Measurements from ENCODE around the gene VIT. TPM values are rescaled to one million over a fixed set of nuclear protein-coding genes. Genes with fewer than 3 reads are reported as not detected.
A peak's percentile ranks its signal among the peaks of the same experiment; 100 is the strongest.

The VIT gene
- total and polyA plus RNA-seq, 4 donors: 0.07 to 0.17 (median 0.09) TPM; not detected in 1

- TF ChIP-seq REST (IDR thresholded peaks at IDR 0.05) (no peak), HNF4G (IDR thresholded peaks at IDR 0.05) (no peak)
Observed at GRCh38 chr2:36659218-36659617, 37.3 kb upstream of the VIT start (continued).

GRCh38 chr2:36659872-36660312 is 36.6 kb upstream of the VIT start:
- DNase-seq (ENCODE audit: low spot score): no peak
- H3K9me3 ChIP-seq (ENCODE audit: control insufficient read depth in 4 of 4, low read length in 3 of 4): no peaks in the 10 kb centered on the region
- no peak overlapping the region for H3K27ac ChIP-seq (ENCODE audit: low read depth in 1 of 2, low read length in 2 of 2)
- H3K9ac ChIP-seq (ENCODE audit: low read depth in 1 of 2, low read length in 2 of 2): no peak overlapping the region
- peak in 1 of 2 donors; percentile 20 for TF ChIP-seq HNF4A (conservative IDR thresholded peaks at IDR 0.05)
- TF ChIP-seq EGR1 (IDR thresholded peaks at IDR 0.05; ENCODE audit: low read depth in 2 of 2): no peak
- TF ChIP-seq FOXA1 (IDR thresholded peaks at IDR 0.05): no peak
- no peak for TF ChIP-seq CTCF (IDR thresholded peaks at IDR 0.05; ENCODE audit: low read depth, low read length, missing input control)
- TF ChIP-seq GABPA (IDR thresholded peaks at IDR 0.05 in 1 of 2, conservative IDR thresholded peaks at IDR 0.05 in 1 of 2): no peak
- TF ChIP-seq RAD21 (IDR thresholded peaks at IDR 0.05): no peak
- no peak for TF ChIP-seq HNF4G (IDR thresholded peaks at IDR 0.05)
- TF ChIP-seq FOXA2 (IDR thresholded peaks at IDR 0.05): no peak
- H3K36me3 ChIP-seq (ENCODE audit: control insufficient read depth in 4 of 4, insufficient read depth in 3 of 4, low read depth in 1 of 4, low read length in 3 of 4): no peaks in the 10 kb centered on the region
- no peaks in the 10 kb centered on the region for H3K4me1 ChIP-seq (ENCODE audit: control insufficient read depth in 4 of 4, insufficient read depth in 4 of 4, low read length in 3 of 4)
- H3K4me3 ChIP-seq (ENCODE audit: low read depth in 1 of 3, low read length in 3 of 3): no peak overlapping the region
- no peaks in the 10 kb centered on the region for H3K27me3 ChIP-seq (ENCODE audit: control insufficient read depth in 4 of 4, insufficient read depth in 4 of 4, low read length in 3 of 4)

- DNase-seq (ENCODE audit: low spot score): no peak
- Histone ChIP-seq H3K4me1 (ENCODE audit: control insufficient read depth in 4 of 4, insufficient read depth in 4 of 4, low read length in 3 of 4) (no peaks in the 10 kb centered on the region), H3K27me3 (ENCODE audit: control insufficient read depth in 4 of 4, insufficient read depth in 4 of 4, low read length in 3 of 4) (peaks cover 0 to 5% (median 0%) of the 10 kb centered on the region in 4 donors), H3K4me3 (ENCODE audit: low read depth in 1 of 3, low read length in 3 of 3) (no peak overlapping the region), H3K36me3 (ENCODE audit: control insufficient read depth in 4 of 4, insufficient read depth in 3 of 4, low read depth in 1 of 4, low read length in 3 of 4) (no peaks in the 10 kb centered on the region), H3K9me3 (ENCODE audit: control insufficient read depth in 4 of 4, low read length in 3 of 4) (no peaks in the 10 kb centered on the region), H3K9ac (ENCODE audit: low read depth in 1 of 2, low read length in 2 of 2) (no peak overlapping the region), H3K27ac (ENCODE audit: low read depth in 1 of 2, low read length in 2 of 2) (no peak overlapping the region)
- WGBS: 89% methylated on average over 8 of the region's 8 CpGs
- no peak for TF ChIP-seq RAD21 (IDR thresholded peaks at IDR 0.05)
- no peak for TF ChIP-seq GABPA (IDR thresholded peaks at IDR 0.05 in 1 of 2, conservative IDR thresholded peaks at IDR 0.05 in 1 of 2)
- no peak for TF ChIP-seq EGR1 (IDR thresholded peaks at IDR 0.05; ENCODE audit: low read depth in 2 of 2)
- no peak for TF ChIP-seq REST (IDR thresholded peaks at IDR 0.05)
- no peak for TF ChIP-seq CTCF (IDR thresholded peaks at IDR 0.05; ENCODE audit: low read depth, low read length, missing input control)
- no peak for TF ChIP-seq YY1 (IDR thresholded peaks at IDR 0.05)
- TF ChIP-seq JUND (IDR thresholded peaks at IDR 0.05): no peak
- no peak for TF ChIP-seq TAF1 (conservative IDR thresholded peaks at IDR 0.05)
- TF ChIP-seq, protein P1, sequence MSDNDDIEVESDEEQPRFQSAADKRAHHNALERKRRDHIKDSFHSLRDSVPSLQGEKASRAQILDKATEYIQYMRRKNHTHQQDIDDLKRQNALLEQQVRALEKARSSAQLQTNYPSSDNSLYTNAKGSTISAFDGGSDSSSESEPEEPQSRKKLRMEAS (IDR thresholded peaks at IDR 0.05): no peak
- TF ChIP-seq RXRA (IDR thresholded peaks at IDR 0.05): no peak
- TF ChIP-seq, protein P2, sequence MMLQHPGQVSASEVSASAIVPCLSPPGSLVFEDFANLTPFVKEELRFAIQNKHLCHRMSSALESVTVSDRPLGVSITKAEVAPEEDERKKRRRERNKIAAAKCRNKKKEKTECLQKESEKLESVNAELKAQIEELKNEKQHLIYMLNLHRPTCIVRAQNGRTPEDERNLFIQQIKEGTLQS (IDR thresholded peaks at IDR 0.05): no peak
- no peak for TF ChIP-seq SP1 (IDR thresholded peaks at IDR 0.05)
- TF ChIP-seq FOXA1 (IDR thresholded peaks at IDR 0.05): no peak
- TF ChIP-seq NR2F2 (IDR thresholded peaks at IDR 0.05): no peak
Observed at GRCh38 chr2:36662638-36663037, 33.9 kb upstream of the VIT start.

Measured in liver (tissue), 9 donors.